SK-N-SH (cell line): ENCODE data around the gene SRGAP3.

ENCODE experiments used
- CTCF ChIP-seq: fragments of 200-600 bp; sonication (generic); IDR thresholded peaks from 2 replicates; pipeline ENCODE4 v1.6.1; 2017; ENCODE audit warnings: antibody characterized with exemption, mild to moderate bottlenecking, moderate library complexity
- EP300 ChIP-seq, 2 experiments: IDR thresholded peaks; 2 replicates each; pipeline versions ENCODE4 v1.4.0 to v1.6.1; 2012; ENCODE audit warnings: borderline replicate concordance in 1 of 2, low read depth in 1 of 2, low read length in 1 of 2
- EZH2phosphoT487 ChIP-seq: fragments of 200-600 bp; sonication (generic); IDR thresholded peaks from 2 replicates; pipeline ENCODE4 v1.6.1; 2017; ENCODE audit warnings: low read depth, mixed run types, mild to moderate bottlenecking, antibody characterized with exemption, moderate library complexity, borderline replicate concordance
- JUND ChIP-seq: IDR thresholded peaks from 2 replicates; pipeline ENCODE4 v1.4.0; 2012
- NRF1 ChIP-seq: IDR thresholded peaks from 2 replicates; pipeline ENCODE4 v1.6.1; 2012; ENCODE audit warnings: low read depth, mild to moderate bottlenecking, low read length
- POLR2AphosphoS5 ChIP-seq: IDR thresholded peaks from 2 replicates; pipeline ENCODE4 v1.6.1; 2012; ENCODE audit warnings: low read depth, low read length
- USF1 ChIP-seq: IDR thresholded peaks from 2 replicates; pipeline ENCODE4 v1.4.0; 2012; ENCODE audit warnings: low read depth, borderline replicate concordance
- USF2 ChIP-seq: fragments of 150-350 bp; IDR thresholded peaks from 2 replicates; pipeline ENCODE4 v1.6.1; 2017; ENCODE audit warnings: antibody characterized with exemption, low read length, low read depth, borderline replicate concordance

- TF ChIP-seq CTCF (no peak), JUND (no peak), POLR2AphosphoS5 (no peak), NRF1 (no peak), USF2 (no peak), EP300 (IDR thresholded peaks at IDR 0.05; ENCODE audit: borderline replicate concordance in 1 of 2, low read depth in 1 of 2, low read length in 1 of 2) (no peak), EZH2phosphoT487 (no peak), USF1 (no peak)
Observed at GRCh38 chr3:9139366-9139765, 110.1 kb downstream of the SRGAP3 start.
